Endothelial cell (in vitro differentiated cells): ENCODE results near the gene ATP10A. TPM values are rescaled to one million over a fixed set of nuclear protein-coding genes. Genes with fewer than 3 reads are reported as not detected.

ENCODE experiments used
- DNase-seq: peaks from one replicate; pipeline ENCODE4 v3.0.0; 2021; ENCODE audit warnings: low spot score
- H3K27ac Mint-ChIP-seq: one replicate; pipeline ENCODE4 v1.8.0; 2021; ENCODE audit warnings: mixed read lengths, inconsistent platforms; ENCODE audit not compliant: unreplicated experiment
- H3K27me3 Mint-ChIP-seq: one replicate; pipeline ENCODE4 v1.8.0; 2021; ENCODE audit warnings: mild to moderate bottlenecking, moderate library complexity, mixed read lengths, inconsistent platforms; ENCODE audit not compliant: unreplicated experiment
- H3K36me3 Mint-ChIP-seq: one replicate; pipeline ENCODE4 v1.8.0; 2021; ENCODE audit warnings: mild to moderate bottlenecking, low read depth, mixed read lengths, inconsistent platforms; ENCODE audit not compliant: unreplicated experiment
- H3K4me1 Mint-ChIP-seq: one replicate; pipeline ENCODE4 v1.8.0; 2021; ENCODE audit warnings: mild to moderate bottlenecking, mixed read lengths, inconsistent platforms; ENCODE audit not compliant: unreplicated experiment
- H3K4me3 Mint-ChIP-seq: one replicate; pipeline ENCODE4 v1.8.0; 2021; ENCODE audit warnings: mild to moderate bottlenecking, mixed read lengths, inconsistent platforms; ENCODE audit not compliant: unreplicated experiment
- H3K9me3 Mint-ChIP-seq: one replicate; pipeline ENCODE4 v1.8.0; 2021; ENCODE audit warnings: mixed read lengths, inconsistent platforms; ENCODE audit not compliant: unreplicated experiment
- total RNA-seq: library from RNA; stranded (reverse); fragmentation: NEBNext Ultra II Directional; extraction: Animal tissue kit (Norgen Biotek cat#: 25700); gene quantifications from one replicate; pipeline ENCODE4 v1.2.1, GENCODE V29; 2021; ENCODE audit not compliant: unreplicated experiment
- TF ChIP-seq, protein P1 (sequence below): fragments of 200-600 bp; sonication (generic); IDR thresholded peaks from one replicate; pipeline ENCODE4 v1.5.0; 2021; ENCODE audit warnings: antibody characterized with exemption; ENCODE audit not compliant: unreplicated experiment

Gene ATP10A
- total RNA-seq, 1 donor from 2014 or later = 0.13 TPM

DNA sequence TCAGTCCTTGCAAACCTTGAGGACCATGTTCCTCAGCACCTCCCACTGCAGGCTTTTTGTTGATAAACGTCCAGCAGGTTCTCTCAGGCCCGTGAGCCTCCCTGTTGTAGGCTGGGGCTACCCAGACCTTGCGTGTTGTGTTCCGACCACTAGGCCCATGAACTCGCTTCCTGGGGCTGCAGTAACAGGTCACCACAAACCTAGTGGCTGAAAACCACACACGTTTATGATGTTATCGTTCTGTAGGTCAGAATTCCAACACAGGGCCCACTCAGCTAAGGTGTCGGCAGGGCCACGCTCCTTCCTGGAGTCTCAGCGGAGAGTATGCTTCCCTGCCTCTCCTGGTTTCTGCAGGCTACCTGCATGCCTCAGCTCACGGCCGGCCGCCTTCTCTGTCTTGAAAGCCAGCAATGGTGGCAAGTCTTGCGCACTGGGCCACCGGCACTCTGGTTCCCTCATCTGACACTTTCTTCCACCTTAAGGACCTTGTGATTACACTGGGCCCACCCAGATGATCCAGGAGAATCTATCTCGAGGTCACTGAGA, 60.8 kb downstream of the ATP10A start:
- TF ChIP-seq, protein P1, sequence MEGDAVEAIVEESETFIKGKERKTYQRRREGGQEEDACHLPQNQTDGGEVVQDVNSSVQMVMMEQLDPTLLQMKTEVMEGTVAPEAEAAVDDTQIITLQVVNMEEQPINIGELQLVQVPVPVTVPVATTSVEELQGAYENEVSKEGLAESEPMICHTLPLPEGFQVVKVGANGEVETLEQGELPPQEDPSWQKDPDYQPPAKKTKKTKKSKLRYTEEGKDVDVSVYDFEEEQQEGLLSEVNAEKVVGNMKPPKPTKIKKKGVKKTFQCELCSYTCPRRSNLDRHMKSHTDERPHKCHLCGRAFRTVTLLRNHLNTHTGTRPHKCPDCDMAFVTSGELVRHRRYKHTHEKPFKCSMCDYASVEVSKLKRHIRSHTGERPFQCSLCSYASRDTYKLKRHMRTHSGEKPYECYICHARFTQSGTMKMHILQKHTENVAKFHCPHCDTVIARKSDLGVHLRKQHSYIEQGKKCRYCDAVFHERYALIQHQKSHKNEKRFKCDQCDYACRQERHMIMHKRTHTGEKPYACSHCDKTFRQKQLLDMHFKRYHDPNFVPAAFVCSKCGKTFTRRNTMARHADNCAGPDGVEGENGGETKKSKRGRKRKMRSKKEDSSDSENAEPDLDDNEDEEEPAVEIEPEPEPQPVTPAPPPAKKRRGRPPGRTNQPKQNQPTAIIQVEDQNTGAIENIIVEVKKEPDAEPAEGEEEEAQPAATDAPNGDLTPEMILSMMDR = no peak
- Mint-ChIP-seq H3K9me3 (no peaks in the 10 kb centered on the region), H3K27me3 (peaks cover 6% of the 10 kb centered on the region), H3K4me1 (peaks cover 9% of the 10 kb centered on the region), H3K27ac (no peak overlapping the region), H3K4me3 (no peak overlapping the region), H3K36me3 (no peaks in the 10 kb centered on the region)
- no peak for DNase-seq

DNA sequence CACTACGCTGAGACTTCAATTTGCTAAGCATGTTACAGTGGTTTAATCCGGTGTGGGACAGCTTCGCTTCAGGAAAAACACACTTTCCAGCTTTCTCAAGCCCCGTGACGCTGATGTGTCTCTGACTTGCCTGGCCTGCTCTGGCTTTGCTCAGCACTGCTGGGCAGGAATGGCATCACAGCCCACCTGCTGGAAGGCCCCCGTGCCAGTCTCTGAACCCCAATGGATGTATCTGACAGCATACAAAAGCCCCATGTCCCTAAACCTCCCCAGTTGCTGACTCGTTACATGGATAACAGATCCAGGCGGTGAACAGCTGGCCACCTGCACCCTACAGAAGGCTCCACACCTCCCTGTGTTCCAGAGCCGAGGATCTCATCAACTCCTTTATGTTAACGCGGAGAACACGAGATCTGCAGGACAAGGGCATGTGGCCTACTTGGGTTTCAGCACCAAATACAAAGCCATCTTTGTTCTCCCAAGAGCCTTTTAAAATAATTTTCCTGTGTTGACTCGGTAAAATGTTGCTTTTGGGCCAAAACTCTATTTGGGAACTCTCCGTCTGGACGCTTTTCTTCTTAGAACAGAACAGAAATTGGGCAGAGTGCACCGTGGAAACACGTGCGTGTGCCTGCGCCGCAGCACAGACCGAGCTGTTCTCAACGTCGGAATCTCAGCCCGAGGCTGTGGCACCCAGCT, 61.4 kb downstream of the ATP10A start:
- Mint-ChIP-seq H3K4me3 (no peak overlapping the region), H3K9me3 (no peaks in the 10 kb centered on the region), H3K4me1 (peaks cover 9% of the 10 kb centered on the region), H3K27ac (no peak overlapping the region), H3K27me3 (peaks cover 6% of the 10 kb centered on the region), H3K36me3 (no peaks in the 10 kb centered on the region)
- DNase-seq = no peak
- TF ChIP-seq, protein P1 = no peak

DNA sequence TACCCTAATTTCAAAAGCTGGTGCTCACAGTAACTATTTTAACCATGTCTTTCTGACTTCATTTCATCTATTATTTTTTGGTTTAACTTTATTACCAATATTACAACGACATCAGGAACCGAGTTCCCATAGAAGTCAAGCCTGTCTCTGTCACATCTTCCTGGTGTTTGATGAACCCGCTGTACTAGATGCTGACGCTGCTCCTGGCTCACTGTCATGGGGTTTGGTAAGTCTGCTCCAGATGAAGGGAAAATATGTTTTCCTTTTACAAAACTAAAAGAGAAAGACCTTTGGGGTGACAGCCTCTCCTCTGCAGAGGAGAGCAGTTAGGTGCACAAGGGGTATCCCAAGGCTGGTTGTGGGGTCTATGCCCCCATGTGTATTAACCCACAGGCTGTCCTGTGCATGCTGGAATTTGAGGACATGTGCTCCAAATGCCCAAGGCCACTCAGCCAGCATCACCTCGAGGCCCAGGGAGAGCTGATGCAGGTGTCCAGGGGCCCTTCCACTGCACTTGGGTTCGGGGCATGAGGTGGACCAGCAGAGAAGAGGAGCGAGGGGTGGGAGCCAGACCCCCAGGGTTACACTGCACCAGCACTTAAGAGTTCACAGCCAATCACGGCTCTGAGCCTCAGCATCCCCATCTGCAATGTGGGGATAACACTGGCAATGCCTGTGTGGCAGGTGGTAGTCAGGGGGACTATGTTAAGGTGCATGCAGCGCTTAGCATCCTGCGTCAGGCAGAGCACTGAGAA, 62.2 kb downstream of the ATP10A start:
- TF ChIP-seq, protein P1 = no peak
- DNase-seq = no peak

DNA sequence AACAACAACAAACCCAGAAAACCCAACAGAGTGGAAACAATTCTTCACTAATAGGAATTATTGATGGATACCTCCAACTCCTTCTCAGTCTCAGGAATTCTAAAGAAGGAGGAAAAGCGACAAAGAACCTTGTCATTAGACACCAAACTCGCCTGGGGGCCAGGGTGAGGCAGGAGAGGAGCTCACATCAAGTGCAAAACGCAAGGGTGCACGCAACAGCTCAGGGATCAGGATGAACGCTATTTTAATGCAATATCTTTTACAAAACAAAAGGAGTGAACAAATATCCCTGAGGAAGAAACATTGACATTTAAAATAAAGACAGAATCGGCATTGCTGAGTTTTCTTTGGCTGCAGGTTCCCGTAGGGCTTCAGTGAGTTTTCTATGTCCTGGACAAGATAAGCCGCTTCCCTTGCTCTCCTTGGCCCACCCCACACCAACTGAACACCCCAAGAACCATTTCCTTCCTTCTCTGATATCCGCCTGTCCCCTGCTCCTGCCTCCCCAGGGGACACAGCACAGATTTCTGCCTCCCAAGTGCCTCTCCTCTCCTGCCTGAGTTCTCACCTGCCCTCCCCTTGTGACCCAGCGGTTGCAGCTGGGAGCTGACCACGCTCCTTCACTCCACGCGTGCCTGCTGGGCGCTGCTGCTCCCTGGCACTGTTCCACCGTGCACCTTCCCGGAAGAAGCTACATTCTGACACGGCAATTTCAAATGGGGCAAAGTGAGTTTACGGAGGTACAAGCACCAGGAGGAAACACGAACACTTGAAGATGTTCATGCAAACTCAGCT, 63.0 kb downstream of the ATP10A start:
- H3K27ac Mint-ChIP-seq = no peak overlapping the region
- peaks cover 9% of the 10 kb centered on the region for H3K4me1 Mint-ChIP-seq
- H3K27me3 Mint-ChIP-seq = peaks cover 4% of the 10 kb centered on the region
- H3K36me3 Mint-ChIP-seq = no peaks in the 10 kb centered on the region
- DNase-seq = no peak
- TF ChIP-seq, protein P1 = no peak
- H3K4me3 Mint-ChIP-seq = no peak overlapping the region
- no peaks in the 10 kb centered on the region for H3K9me3 Mint-ChIP-seq

More for the DNA sequence above, 62.2 kb downstream of the ATP10A start:
- H3K27ac Mint-ChIP-seq = no peak overlapping the region
- H3K9me3 Mint-ChIP-seq = no peaks in the 10 kb centered on the region
- H3K27me3 Mint-ChIP-seq = peaks cover 5% of the 10 kb centered on the region
- H3K4me1 Mint-ChIP-seq = peaks cover 9% of the 10 kb centered on the region
- no peaks in the 10 kb centered on the region for H3K36me3 Mint-ChIP-seq
- no peak overlapping the region for H3K4me3 Mint-ChIP-seq
